WTC11 (cell line): ENCODE results near the gene SYPL1.

Source experiments
- ATF3 ChIP-seq: sonication (generic); formaldehyde crosslinking; conservative IDR thresholded peaks from 2 replicates; pipeline ENCODE4 v1.8.1; 2022; ENCODE audit warnings: mild to moderate bottlenecking, missing genetic modification reagents
- CREB1 ChIP-seq: sonication (generic); formaldehyde crosslinking; IDR thresholded peaks from 2 replicates; pipeline ENCODE4 v1.8.0; 2023; ENCODE audit warnings: mild to moderate bottlenecking, missing genetic modification reagents
- RORB ChIP-seq: fragments of 250-450 bp; sonication (Bioruptor Pico); IDR thresholded peaks from 2 replicates; pipeline ENCODE4 v1.9.0; 2021; ENCODE audit warnings: mild to moderate bottlenecking
- USF2 ChIP-seq: sonication (generic); formaldehyde crosslinking; IDR thresholded peaks from 2 replicates; pipeline ENCODE4 v1.8.1; 2023; ENCODE audit warnings: mild to moderate bottlenecking, missing genetic modification reagents, moderate library complexity
- TF ChIP-seq, protein P1 (sequence below): fragments of 200-600 bp; IDR thresholded peaks from 2 replicates; pipeline ENCODE4 v1.8.0; 2022; ENCODE audit warnings: antibody characterized with exemption

DNA sequence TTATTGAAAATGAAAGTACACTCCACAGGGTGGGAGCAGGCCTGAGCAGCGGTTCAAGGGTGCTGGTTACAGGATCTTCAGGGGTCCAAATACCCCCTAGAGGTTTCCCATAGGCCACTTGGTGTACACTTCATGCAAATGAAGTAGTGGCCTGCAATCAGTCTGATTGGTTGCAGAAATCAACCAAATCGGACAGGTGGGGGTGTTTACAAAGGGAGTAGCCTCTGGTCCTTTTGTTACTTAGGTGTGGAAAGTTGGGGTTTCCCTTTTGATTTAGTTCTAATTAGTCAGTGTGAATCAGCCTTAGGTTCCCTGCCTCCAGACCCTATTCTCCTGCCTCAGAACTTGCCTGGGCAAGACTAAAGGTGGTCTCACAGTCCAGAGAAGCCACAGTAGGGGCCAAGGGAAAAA, 49.6 kb downstream of the SYPL1 start:
- TF ChIP-seq, protein P1, sequence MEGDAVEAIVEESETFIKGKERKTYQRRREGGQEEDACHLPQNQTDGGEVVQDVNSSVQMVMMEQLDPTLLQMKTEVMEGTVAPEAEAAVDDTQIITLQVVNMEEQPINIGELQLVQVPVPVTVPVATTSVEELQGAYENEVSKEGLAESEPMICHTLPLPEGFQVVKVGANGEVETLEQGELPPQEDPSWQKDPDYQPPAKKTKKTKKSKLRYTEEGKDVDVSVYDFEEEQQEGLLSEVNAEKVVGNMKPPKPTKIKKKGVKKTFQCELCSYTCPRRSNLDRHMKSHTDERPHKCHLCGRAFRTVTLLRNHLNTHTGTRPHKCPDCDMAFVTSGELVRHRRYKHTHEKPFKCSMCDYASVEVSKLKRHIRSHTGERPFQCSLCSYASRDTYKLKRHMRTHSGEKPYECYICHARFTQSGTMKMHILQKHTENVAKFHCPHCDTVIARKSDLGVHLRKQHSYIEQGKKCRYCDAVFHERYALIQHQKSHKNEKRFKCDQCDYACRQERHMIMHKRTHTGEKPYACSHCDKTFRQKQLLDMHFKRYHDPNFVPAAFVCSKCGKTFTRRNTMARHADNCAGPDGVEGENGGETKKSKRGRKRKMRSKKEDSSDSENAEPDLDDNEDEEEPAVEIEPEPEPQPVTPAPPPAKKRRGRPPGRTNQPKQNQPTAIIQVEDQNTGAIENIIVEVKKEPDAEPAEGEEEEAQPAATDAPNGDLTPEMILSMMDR = no peak
- TF ChIP-seq CREB1 (no peak), ATF3 (no peak), USF2 (CRISPR knock-in tag) (no peak), RORB (CRISPR knock-in tag) (no peak)
